H1 (cell line): ENCODE data around the gene LSM6.

Experiments used
- CEBPB ChIP-seq: IDR thresholded peaks from 2 replicates; pipeline ENCODE4 v1.6.1; 2012; ENCODE audit warnings: low read depth, low read length
- CHD2 ChIP-seq: IDR thresholded peaks from 2 replicates; pipeline ENCODE4 v1.6.1; 2012; ENCODE audit warnings: low read length, improper control_type of control experiment
- CTCF ChIP-seq, 3 experiments: IDR thresholded peaks; 1 replicate in 2 of 3; 2 replicates in 1 of 3; pipeline versions ENCODE4 v1.5.1 to v1.6.1; 2011; ENCODE audit warnings: low read length in 3 of 3, mild to moderate bottlenecking in 3 of 3, inconsistent platforms in 2 of 3, low read depth in 1 of 3, moderate library complexity in 1 of 3; ENCODE audit not compliant: insufficient read depth in 1 of 3; ENCODE audit errors: control extremely low read depth in 1 of 3
- EP300 ChIP-seq, 2 experiments: IDR thresholded peaks; 1 replicate in 1 of 2; 2 replicates in 1 of 2; pipeline ENCODE4 v1.6.1; 2011 to 2012; ENCODE audit warnings: low read depth in 2 of 2, low read length in 2 of 2, mild to moderate bottlenecking in 2 of 2, borderline replicate concordance in 1 of 2, inconsistent platforms in 1 of 2, moderate library complexity in 1 of 2
- EZH2 ChIP-seq: fragments of 200-600 bp; sonication (generic); IDR thresholded peaks from 2 replicates; pipeline ENCODE4 v1.7.1; 2012; ENCODE audit warnings: low read depth, mild to moderate bottlenecking, moderate library complexity, low read length, inconsistent platforms; ENCODE audit not compliant: severe bottlenecking
- MAFK ChIP-seq: IDR thresholded peaks from 2 replicates; pipeline ENCODE4 v1.6.1; 2012; ENCODE audit warnings: low read depth, mild to moderate bottlenecking, improper control_type of control experiment, low read length
- MAX ChIP-seq: IDR thresholded peaks from 2 replicates; pipeline ENCODE4 v1.6.1; 2012; ENCODE audit warnings: inconsistent platforms
- POLR2A ChIP-seq, 2 experiments: IDR thresholded peaks; 1 replicate in 1 of 2; 2 replicates in 1 of 2; pipeline ENCODE4 v1.6.1; 2011; ENCODE audit warnings: low read depth in 2 of 2, low read length in 2 of 2, mild to moderate bottlenecking in 2 of 2; ENCODE audit errors: control extremely low read depth in 1 of 2
- POLR2AphosphoS5 ChIP-seq: IDR thresholded peaks from 2 replicates; pipeline ENCODE4 v1.6.1; 2011; ENCODE audit warnings: low read depth, low read length
- RFX5 ChIP-seq: IDR thresholded peaks from 2 replicates; pipeline ENCODE4 v1.6.1; 2011; ENCODE audit warnings: low read depth, low read length, improper control_type of control experiment, borderline replicate concordance
- RNF2 ChIP-seq: fragments of 200-900, 300-1000 bp; sonication (generic); IDR thresholded peaks from 2 replicates; pipeline ENCODE4 v1.7.1; 2016; ENCODE audit warnings: borderline replicate concordance, low read depth, mild to moderate bottlenecking, antibody characterized with exemption, low read length; ENCODE audit not compliant: poor library complexity, severe bottlenecking; ENCODE audit errors: missing control alignments
- TF ChIP-seq, protein P1 (sequence below): IDR thresholded peaks from 2 replicates; pipeline ENCODE4 v1.6.1; 2011; ENCODE audit warnings: low read depth, mild to moderate bottlenecking, low read length; ENCODE audit not compliant: insufficient read depth
- TF ChIP-seq, protein P2 (sequence below): IDR thresholded peaks from 2 replicates; pipeline ENCODE4 v1.6.1; 2011; ENCODE audit warnings: low read length, improper control_type of control experiment

DNA sequence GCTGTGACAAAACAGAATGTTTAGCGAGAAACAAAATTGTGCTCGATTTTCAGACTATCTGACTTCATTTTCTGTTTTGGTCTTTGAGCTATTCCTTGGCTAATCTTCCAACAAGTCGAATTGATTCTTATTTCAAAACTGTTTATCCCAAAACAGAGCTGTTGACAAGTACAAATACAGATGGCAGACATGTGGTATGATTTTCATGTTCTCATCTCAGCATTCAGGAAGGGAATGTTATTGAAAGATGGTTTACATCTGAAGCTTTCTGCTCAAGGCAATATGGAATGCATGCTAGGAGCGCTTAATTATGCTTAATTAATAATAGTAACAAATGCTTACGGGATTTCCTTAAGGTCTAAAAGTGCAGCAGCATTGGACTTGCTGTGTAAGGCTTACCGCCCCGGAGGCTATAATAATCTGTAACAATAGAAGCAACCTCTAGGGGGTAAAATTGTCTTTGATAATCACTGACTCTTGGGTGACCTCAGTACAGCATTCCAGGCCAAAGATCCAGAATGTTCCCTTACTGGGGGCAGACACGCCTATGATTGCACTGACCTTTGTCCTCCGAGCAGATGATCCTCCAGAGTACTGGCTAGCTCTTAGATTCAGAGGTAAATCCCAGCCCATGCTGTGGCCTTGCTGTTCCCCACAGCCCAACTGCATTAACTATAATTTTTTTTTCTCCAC lies 16.4 kb downstream of the LSM6 start:
- TF ChIP-seq CTCF (IDR thresholded peaks at IDR 0.05; ENCODE audit: control extremely low read depth in 1 of 3, insufficient read depth in 1 of 3, low read depth in 1 of 3, low read length in 3 of 3), result no peak
- TF ChIP-seq POLR2A (IDR thresholded peaks at IDR 0.05; ENCODE audit: control extremely low read depth in 1 of 2, low read depth in 2 of 2, low read length in 2 of 2), result no peak
- TF ChIP-seq MAFK, result no peak
- no peak for TF ChIP-seq EZH2
- TF ChIP-seq CEBPB, result no peak
- TF ChIP-seq MAX, result no peak
- no peak for TF ChIP-seq RNF2
- TF ChIP-seq, protein P1, sequence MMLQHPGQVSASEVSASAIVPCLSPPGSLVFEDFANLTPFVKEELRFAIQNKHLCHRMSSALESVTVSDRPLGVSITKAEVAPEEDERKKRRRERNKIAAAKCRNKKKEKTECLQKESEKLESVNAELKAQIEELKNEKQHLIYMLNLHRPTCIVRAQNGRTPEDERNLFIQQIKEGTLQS, result no peak
- TF ChIP-seq EP300 (IDR thresholded peaks at IDR 0.05; ENCODE audit: borderline replicate concordance in 1 of 2, low read depth in 2 of 2, low read length in 2 of 2), result no peak
- TF ChIP-seq POLR2AphosphoS5, result no peak
- TF ChIP-seq RFX5, result no peak
- TF ChIP-seq, protein P2, sequence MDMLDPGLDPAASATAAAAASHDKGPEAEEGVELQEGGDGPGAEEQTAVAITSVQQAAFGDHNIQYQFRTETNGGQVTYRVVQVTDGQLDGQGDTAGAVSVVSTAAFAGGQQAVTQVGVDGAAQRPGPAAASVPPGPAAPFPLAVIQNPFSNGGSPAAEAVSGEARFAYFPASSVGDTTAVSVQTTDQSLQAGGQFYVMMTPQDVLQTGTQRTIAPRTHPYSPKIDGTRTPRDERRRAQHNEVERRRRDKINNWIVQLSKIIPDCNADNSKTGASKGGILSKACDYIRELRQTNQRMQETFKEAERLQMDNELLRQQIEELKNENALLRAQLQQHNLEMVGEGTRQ, result no peak
- no peak for TF ChIP-seq CHD2
